COLO668 (cell line): ENCODE data around the gene GNG13.
"Not testable (repeated sequence)": the region's sequence is repeated elsewhere in the genome, so short reads cannot be mapped to it uniquely, and the experiment has no call there.

Experiments used
- DNase-seq: peaks from one replicate; lab custom pipeline; 2025; ENCODE audit not compliant: unreplicated experiment; lab: John Stamatoyannopoulos, UW

GNG13 gene

DNA sequence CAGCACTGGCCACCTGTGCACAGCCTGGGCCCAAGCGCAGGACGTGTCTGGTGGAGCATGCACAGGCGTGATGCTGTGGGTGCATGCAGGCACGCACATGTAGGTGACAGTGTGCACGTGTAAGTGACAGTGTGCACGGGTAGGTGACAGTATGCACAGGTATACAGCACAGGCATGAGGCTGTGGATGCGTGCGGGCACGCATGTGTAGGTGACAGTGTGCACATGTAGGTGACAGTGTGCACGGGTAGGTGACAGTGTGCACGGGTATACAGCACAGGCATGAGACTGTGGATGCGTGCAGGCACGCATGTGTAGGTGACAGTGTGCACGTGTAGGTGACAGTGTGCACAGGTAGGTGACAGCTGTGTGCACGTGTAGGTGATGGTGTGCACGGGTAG lies 20.2 kb downstream of the GNG13 start:
- no peak for DNase-seq

DNA sequence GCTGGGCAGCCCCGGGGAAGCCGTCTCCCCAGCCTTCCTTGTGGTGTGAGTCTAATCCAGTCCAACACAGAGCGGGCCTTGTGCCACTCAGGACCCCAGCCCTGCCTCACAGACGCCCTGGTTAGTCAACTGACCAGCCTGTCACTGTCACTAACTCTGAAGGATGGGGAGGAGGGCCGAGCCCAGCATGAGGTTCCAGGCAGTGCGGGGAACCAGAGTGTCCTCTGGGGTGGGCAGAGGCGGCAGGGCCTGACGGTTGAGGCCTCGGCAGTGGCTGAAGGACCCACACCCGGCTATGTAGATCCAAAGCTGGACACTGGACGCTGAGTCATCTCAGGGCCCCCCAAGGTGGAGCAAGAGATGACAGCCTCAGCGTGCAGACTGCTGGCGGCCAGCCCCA lies 21.0 kb downstream of the GNG13 start:
- no peak for DNase-seq

DNA sequence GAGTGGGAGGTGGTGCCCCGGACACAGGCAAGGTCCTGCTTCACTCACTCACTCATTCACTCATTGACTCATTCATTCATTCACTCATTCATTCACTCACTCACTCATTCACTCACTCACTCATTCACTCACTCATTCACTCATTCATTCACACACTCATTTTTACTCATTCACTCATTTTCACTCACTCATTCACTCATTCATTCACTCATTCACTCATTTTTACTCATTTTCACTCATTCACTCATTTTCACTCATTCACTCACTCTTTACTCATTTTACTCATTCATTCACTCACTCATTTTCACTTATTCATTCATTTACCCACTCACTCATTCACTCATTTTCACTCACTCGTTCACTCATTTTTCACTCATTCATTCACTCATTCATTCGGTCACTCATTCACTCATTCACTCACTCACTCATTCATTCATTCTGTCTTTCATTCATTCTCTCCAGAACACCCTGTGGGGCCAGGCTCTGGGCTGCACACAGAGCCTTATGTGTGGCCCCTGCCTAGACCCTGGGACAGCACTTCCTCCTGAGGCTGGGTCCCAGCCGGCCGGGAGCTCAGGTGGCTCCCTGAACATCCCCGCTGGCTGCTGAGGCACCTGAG lies 21.5 kb downstream of the GNG13 start:
- DNase-seq = no peak

DNA sequence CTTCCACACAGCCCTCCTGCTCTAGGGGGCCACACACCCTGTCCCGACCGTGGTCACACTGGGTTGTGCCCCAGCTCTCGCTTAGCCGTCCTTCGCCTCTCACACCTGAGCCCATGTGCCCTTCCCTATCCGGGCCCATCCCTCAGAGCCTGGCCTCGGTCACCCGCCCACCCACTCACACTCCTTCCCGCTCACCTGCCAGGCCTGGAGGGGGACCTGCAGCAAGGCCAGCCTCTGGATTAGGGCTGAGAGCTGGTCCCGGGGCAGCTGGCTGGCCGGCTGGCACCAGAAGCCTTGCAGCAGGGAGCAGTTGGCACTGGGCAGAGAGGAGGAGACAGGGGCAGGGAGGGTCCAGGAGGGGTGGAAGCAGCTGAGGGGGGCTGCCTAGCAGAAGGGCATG lies 22.1 kb downstream of the GNG13 start:
- DNase-seq = no peak

DNA sequence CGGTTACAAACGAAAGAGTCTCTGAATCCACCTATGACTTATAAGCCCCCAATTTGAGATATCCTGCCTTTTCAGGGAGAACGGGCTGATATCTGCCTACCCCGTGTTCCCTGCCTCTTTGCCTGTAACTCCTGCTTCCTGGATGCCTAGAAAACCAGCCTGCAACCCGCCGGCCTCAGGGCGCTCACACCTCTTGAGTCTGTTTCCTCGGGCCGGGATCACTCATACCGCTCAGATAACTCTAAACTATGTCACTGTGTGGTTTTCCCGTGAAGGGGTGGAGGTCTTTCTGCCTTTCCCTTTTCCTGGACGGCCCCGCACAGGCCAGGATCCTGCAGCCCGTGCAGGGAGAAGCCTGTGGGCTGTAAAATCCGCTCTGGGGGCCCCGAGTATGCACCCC lies 22.7 kb downstream of the GNG13 start:
- DNase-seq = peak; percentile 19

DNA sequence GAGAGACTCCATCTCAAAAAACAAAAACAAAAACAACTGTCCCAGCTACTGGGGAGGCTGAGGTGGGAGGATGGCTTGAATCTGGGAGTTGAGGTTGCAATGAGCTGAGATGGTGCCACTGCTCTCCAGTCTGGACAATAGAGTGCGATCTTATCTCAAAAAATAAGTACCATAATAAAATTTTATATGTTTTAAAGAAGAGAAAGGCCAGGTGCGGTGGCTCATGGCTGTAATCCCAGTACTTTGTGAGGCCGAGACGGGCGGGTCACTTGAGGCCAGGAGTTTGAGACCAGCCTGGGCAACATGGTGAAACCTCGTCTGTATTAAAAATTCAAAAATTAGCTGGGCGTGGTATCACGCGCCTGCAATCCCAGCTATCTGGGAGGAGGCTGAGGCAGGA lies 23.7 kb downstream of the GNG13 start:
- no peak for DNase-seq

DNA sequence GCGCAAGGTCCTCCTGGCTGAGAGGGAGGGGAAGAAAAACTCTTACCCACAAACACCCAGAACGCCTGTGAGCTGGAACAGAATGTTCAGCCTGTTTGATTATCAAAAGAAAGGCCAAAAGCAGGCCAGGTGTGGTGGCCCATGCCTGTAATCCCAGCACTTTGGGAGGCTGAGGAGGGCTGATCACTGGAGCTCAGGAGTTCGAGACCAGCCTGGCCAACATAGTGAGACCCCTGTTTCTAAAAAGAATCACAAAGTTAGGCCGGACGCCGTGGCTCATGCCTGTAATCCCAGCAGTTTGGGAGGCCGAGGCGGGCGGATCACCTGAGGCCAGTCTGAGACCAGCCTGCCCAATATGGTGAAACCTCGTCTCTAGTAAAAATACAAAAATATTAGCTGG lies 24.2 kb downstream of the GNG13 start:
- DNase-seq = not testable (repeated sequence)

DNA sequence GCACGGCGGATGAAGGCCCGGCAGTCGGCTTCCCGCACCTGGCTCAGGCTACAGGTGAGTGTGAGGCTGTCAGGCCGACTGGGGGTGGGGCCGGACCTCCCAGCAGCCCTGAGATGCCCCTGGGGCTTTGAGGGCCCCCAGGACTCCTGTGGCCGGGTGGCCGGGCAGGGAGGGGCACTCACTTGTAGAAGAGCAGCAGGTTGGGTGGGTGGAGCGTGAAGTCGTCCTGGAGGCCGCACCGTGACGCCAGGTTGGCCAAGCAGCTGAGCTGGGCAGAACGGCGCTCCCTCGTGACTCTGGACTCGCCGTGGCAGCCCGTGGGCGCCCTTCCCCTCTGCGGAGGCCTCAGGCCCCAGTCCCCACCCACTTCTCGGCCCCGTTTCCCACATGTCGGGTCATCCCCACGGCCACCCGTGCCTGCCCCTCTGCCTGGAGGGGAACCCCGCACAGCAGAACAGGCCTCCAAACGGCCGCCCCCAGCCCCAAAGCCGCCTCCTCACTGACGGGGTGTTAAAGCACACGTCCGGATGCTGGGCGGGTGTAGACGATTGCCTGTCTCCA lies 25.2 kb downstream of the GNG13 start:
- peak; percentile 58 for DNase-seq

DNA sequence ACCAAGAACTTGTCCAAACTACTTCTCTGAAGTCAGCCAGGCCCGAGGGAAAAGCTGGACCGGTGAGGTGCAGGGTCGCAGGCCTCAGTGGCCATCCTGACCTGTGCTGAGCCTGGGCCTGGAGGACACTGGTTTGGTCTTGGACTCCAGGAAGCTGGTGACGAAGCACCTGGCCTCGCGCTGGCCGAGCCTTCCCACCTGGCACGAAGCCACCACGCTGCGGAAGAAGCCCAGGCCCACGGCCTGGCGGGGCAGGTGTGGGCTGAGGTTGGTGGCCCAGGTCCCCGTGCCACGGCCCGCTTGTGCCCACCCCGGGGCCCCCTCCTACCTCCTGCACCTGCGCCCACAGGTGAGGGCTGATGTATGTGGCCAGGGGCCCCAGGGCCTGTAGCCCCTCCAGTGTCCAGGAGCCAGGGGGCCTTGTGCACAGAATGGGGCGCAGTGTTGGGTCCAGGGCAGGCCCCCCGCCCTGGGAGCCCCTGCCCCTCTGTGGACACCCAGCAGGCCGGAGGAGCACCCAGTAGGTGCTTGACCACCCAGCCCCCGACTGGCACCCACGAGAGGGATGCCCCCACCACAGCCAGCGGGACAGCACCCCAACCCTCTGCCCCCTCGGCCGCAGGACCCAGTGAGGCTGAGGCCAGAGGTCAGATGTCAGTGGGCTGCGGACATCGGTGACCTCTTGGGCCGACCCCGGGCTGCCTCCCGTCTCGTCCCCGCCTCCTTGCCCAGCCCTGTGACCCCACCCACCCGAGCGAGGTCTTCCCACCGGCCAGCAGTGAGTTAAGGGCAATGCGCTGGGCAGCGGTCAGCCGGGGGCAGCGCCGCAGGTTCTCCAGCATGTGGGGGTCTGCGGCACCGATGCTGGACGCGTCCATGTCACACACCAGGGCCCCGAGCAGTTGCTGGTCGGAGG lies 26.2 kb downstream of the GNG13 start:
- DNase-seq = peak; percentile 63

DNA sequence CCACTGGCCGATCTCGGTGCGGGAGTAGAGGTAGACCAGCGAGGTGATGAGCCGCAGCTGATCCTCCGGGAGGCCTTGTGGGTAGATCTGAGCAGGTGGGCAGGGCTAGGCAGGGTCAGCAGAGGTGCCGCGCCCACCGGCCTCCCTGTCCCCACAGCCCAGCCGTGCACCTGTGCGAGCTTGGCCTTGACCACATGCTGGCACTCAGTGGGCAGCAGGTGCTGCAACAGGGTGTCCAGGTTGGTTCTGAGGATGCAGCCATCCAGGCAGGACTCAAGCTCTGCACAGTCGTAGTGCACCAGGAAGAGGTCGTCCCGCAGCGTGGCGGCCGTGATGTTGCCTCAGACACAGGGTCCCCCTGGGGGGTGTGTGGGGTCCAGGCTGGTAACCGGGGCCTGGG lies 27.6 kb downstream of the GNG13 start:
- DNase-seq = no peak

DNA sequence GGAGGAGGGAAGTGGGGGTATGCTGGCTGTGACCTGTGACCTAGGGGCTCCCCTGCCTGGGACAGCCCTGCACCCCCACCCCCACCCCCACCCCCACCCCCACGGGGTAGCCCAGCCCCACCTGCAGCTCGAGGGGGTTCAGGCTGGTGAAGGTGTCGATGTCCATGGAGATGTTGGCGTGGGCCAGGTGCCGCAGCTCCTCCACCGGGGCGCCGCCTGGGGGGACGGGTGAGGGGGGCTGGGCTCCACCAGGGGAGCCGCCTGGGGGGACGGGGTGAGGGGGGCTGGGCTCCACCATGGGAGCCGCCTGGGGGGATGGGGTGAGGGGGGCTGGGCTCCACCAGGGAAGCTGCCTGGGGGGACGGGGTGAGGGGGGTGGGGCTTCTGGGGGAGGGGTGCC lies 30.1 kb downstream of the GNG13 start:
- DNase-seq = no peak

DNA sequence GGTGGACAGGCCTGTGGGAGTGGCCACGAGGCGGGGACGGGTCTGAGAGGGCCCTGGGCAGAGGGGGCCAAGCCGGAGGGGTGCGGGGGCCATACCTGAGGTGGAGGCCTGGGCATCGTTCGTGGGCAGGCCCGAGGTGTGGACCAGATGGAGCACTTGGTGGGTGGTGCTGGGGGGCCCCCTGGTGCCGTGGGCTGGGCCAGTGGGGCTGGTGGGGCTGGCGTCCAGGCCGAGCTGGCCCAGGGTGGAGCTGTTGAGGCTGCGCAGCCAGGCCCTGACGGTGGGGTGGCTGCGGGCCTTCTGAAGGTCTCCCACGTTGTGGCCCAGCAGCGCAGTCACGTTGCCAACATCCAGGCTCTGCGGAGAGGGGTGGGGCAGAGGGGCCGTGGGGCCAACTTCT lies 30.6 kb downstream of the GNG13 start:
- DNase-seq = no peak

DNA sequence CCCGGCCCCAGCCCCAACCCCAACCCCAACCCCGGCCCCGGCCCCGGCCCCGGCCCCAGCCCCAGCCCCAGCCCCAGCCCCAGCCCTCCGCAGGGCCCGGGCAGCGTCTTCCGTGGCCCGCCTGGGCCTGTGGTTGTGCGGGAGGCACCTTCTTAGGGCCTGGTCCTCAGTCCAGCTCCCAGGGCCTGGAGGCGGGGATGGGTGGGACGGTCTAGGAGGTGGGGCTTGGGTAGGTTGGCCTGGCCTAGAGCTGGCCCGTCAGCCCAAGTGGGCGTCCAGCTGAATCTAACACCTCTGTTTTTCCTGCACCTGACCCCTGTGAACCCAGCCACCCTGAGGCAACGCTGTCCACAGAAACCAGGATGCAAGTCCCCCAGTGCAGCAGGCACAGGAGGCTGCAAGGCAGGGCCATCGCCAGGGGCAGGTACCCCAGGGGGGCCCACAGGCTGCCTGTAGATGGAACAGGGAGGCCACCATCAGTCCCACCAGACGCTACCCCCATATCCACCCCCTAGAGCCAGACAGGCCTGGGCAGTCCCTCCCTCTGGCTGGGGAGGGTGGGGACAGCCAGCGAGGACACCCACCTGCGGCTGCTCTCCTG lies 31.2 kb downstream of the GNG13 start:
- DNase-seq = no peak

DNA sequence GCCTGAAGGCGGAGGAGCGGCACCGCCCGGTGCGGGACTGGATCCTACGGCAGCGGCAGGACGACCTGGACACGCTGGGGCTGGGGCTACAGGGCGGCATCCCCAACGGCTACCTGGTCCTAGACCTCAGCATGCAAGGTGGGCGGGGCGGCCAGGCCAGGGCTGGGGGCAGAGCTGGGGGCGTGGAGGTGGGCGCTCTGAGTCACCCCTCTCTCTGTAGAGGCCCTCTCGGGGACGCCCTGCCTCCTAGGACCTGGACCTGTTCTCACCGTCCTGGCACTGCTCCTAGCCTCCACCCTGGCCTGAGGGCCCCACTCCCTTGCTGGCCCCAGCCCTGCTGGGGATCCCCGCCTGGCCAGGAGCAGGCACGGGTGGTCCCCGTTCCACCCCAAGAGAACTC lies 32.1 kb downstream of the GNG13 start:
- DNase-seq = no peak

DNA sequence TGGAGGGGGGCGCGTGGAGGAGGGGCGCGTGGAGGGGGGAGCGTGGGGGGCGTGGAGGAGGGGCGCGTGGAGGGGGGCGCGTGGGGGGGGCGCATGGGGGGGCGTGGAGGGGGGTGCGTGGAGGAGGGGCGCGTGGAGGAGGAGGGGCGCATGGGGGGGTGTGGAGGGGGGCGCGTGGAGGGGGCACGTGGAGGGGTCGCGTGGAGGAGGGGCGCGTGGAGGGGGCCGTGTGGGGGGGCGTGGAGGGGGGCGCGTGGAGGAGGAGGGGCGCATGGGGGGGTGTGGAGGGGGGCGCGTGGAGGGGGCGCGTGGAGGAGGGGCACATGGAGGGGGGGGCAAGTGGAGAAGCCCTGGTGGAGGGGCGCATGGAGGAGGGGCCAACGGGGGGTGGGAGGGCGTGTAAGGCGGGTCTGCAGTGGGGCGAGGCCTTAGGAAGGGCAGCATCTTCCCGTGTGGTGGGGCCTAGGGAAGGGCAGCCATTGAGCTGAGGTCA lies 32.7 kb downstream of the GNG13 start:
- no peak for DNase-seq

DNA sequence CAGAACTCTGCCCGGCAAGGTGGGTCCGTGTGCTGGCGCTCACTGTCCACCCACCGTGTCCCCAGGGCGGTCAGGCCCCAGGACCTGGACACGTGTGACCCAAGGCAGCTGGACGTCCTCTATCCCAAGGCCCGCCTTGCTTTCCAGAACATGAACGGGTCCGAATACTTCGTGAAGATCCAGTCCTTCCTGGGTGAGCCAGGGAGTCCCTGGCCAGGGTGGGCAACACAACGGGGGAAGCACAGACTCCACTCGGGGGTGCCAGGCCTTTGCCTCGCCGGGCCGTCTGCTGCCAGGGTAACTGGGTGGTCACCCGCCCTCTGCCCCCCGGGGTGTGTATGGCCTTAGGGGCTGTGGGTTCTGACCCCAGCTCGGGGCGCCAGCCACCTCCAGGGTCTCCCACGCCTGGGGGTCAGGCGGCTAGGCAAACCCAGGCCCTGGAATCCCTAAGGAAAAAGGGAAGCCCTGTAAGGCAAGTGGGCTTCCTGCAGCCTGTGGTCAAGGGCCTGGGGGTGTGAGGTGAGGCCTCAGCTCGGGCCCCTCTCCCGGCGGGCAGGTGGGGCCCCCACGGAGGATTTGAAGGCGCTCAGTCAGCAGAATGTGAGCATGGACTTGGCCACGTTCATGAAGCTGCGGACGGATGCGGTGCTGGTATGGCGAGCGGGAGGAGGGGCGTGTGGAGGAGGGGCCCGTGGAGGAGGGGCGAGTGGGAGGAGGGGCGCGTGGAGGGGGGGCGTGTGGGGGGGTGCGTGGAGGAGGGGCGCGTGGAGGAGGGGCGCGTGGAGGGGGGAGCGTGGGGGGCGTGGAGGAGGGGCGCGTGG lies 33.5 kb downstream of the GNG13 start:
- DNase-seq = no peak

DNA sequence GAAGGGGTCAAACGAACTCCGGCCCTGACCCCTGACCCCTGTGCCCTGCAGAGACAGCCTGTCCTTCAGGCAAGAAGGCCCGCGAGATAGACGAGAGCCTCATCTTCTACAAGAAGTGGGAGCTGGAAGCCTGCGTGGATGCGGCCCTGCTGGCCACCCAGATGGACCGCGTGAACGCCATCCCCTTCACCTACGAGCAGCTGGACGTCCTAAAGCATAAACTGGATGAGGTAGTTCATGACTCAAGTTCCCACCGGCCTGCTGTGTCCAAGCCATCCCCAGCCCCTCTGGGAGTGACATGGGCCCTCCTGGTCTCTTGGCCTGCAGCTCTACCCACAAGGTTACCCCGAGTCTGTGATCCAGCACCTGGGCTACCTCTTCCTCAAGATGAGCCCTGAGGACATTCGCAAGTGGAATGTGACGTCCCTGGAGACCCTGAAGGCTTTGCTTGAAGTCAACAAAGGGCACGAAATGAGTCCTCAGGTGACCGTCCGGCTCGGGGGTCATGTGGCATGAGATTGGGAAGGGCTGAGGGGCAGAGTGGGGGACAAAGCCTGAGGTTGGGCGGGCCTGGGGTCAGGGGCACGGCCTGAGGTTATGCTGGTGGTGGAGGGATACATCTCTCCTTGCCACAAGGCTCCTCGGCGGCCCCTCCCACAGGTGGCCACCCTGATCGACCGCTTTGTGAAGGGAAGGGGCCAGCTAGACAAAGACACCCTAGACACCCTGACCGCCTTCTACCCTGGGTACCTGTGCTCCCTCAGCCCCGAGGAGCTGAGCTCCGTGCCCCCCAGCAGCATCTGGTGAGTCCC lies 34.3 kb downstream of the GNG13 start:
- DNase-seq = no peak

DNA sequence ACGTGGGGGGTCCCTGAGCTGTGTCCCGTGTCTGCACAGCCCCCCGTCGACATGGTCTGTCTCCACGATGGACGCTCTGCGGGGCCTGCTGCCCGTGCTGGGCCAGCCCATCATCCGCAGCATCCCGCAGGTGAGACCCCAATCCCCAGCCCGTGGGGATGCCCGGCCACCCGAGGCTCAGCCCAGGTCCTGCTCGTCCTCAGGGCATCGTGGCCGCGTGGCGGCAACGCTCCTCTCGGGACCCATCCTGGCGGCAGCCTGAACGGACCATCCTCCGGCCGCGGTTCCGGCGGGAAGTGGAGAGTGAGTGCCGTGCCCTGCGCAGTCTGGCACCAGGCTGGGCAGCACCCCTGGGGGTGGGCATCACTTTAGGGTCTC lies 35.1 kb downstream of the GNG13 start:
- DNase-seq = no peak

DNA sequence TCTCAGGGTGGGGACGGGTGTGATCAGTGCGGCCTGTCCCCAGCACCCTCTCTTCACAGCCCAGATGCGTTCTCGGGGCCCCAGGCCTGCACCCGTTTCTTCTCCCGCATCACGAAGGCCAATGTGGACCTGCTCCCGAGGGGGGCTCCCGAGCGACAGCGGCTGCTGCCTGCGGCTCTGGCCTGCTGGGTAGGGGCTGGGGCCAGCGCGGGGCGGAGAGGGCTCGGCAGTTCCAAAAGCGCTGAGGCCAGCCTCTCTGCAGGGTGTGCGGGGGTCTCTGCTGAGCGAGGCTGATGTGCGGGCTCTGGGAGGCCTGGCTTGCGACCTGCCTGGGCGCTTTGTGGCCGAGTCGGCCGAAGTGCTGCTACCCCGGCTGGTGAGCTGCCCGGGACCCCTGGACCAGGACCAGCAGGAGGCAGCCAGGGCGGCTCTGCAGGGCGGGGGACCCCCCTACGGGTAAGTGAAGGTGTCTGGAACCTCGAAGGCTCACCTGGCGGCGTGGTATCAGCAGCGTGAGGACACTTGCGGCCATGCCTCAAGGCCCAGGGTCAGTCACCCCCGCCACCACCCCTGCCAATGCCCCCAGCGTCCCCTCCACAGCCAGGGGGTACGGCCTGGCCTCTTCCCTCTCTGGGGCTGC lies 35.6 kb downstream of the GNG13 start:
- DNase-seq = no peak
